ENCODE results near the gene ZFAND3.

GRCh38 chr6:37779902-37780628, 39.5 kb upstream of the ZFAND3 start:
- no peak for TF ChIP-seq CTCF (IDR thresholded peaks at IDR 0.05; ENCODE audit: poor library complexity)
- no peak for TF ChIP-seq EZH2 (IDR thresholded peaks at IDR 0.05; ENCODE audit: borderline replicate concordance)
- TF ChIP-seq EZH2phosphoT487 (IDR thresholded peaks at IDR 0.05; ENCODE audit: low read depth, severe bottlenecking, unreplicated experiment): no peak

Data from hepatocyte (in vitro differentiated cells).